Gastrocnemius medialis (tissue), 4 donors: ENCODE results near the gene KIAA1217. TPM values are rescaled to one million over a fixed set of nuclear protein-coding genes. Genes with fewer than 3 reads are reported as not detected.

ENCODE experiments used
- ATAC-seq, 2 donors: fragments of 150-250 bp; one replicate each; pipeline ENCODE4 v1.9.1; 2016
- DNase-seq, 2 donors: peaks; one replicate each; pipeline ENCODE4 v3.0.0-alpha.2; 2019
- H3K27ac ChIP-seq, 4 donors: fragments of 200-600 bp; sonication (generic); 1 replicate in 1 of 4; 2 replicates in 3 of 4; pipeline ENCODE4 v1.5.1; 2016 to 2018; ENCODE audit warnings: mild to moderate bottlenecking in 2 of 4, moderate library complexity in 1 of 4
- H3K27me3 ChIP-seq, 3 donors: fragments of 200-600 bp; sonication (generic) in 2 of 3; 1 replicate in 1 of 3; 2 replicates in 2 of 3; pipeline versions ENCODE4 v1.5.1 to v1.6.0; 2016 to 2019; ENCODE audit warnings: mild to moderate bottlenecking in 1 of 3, moderate library complexity in 1 of 3
- H3K36me3 ChIP-seq, 2 donors: fragments of 200-600 bp; sonication (generic) in 1 of 2; one replicate each; pipeline ENCODE4 v1.5.1; 2017 to 2018
- H3K4me1 ChIP-seq, 2 donors: fragments of 200-600 bp; sonication (generic) in 1 of 2; one replicate each; pipeline ENCODE4 v1.5.1; 2016 to 2017; ENCODE audit warnings: mild to moderate bottlenecking in 2 of 2
- H3K4me3 ChIP-seq, 4 donors: fragments of 200-600 bp; sonication (generic) in 3 of 4; 1 replicate in 1 of 4; 2 replicates in 3 of 4; pipeline ENCODE4 v1.5.1; 2016 to 2019; ENCODE audit warnings: mild to moderate bottlenecking in 2 of 4
- H3K9me3 ChIP-seq, 3 donors: fragments of 200-600 bp; sonication (generic) in 2 of 3; 1 replicate in 1 of 3; 2 replicates in 2 of 3; pipeline ENCODE4 v1.5.1; 2016 to 2019
- CTCF ChIP-seq, 5 experiments: fragments of 450-650 bp in 3 of 5; fragments of 200-600 bp in 2 of 5; sonication (generic) in 2 of 5; IDR thresholded peaks in 4 of 5; conservative IDR thresholded peaks in 1 of 5; 1 replicate in 4 of 5; 2 replicates in 1 of 5; pipeline ENCODE4 v1.5.1; 2016 to 2019; ENCODE audit warnings: antibody characterized with exemption in 5 of 5, mild to moderate bottlenecking in 3 of 5, moderate library complexity in 3 of 5
- POLR2A ChIP-seq, 2 donors: fragments of 450-650 bp; IDR thresholded peaks; one replicate each; pipeline ENCODE4 v1.6.1; 2017; ENCODE audit warnings: antibody characterized with exemption in 2 of 2, mild to moderate bottlenecking in 2 of 2, moderate library complexity in 2 of 2
- in situ Hi-C, 4 donors: fragments of 200-750 bp; cut with MboI; loops; one replicate each; pipeline versions ENCODE4 v1.15.0 to v1.8.0; 2017; ENCODE audit warnings: low sequenced_read_pairs in 4 of 4
- intact Hi-C: fragments of 100-400 bp; cut with DNase I; formaldehyde crosslinking; loops from one replicate; pipeline ENCODE4 v1.15.1; 2023; ENCODE audit warnings: low total_unique reads
- total RNA-seq, 4 donors: library from RNA; depleted of rRNA; stranded (reverse); fragments of >200 nt; gene quantifications; one replicate each; pipeline versions ENCODE4 v1.1.0 to v1.2.3, GENCODE V29; 2016

The KIAA1217 gene
- total RNA-seq, 4 donors from 2014 or later, result 152 to 266 (median 155) TPM

- Histone ChIP-seq H3K27me3 (no peaks in the 10 kb centered on the region), H3K9me3 (no peaks in the 10 kb centered on the region), H3K36me3 (no peaks in the 10 kb centered on the region), H3K4me1 (peaks cover 74 to 77% of the 10 kb centered on the region in 2 donors), H3K27ac (peak overlapping the region; percentile 88 to 96 (median 95)), H3K4me3 (no peak overlapping the region)
- in situ Hi-C loops (no loop called here), intact Hi-C loops (loop anchor here (2.0 to 5.0 kb wide), 4 partner anchors 51 to 159 kb away; no protein-coding TSS in a partner anchor)
- DNase-seq (no peak), ATAC-seq (no peak)
- TF ChIP-seq POLR2A (IDR thresholded peaks at IDR 0.05), result no peak
- no peak for TF ChIP-seq CTCF (IDR thresholded peaks at IDR 0.05 in 4 of 5, conservative IDR thresholded peaks at IDR 0.05 in 1 of 5)
These were observed 99.0 kb downstream of the KIAA1217 start for GRCh38 chr10:24307696-24308485.

GRCh38 chr10:24310104-24310503, 101.2 kb downstream of the KIAA1217 start:
- intact Hi-C loops, result loop anchor here (1.0 kb wide), 1 partner anchor 50 kb away; no protein-coding TSS in a partner anchor
- no peaks in the 10 kb centered on the region for H3K27me3 ChIP-seq
- DNase-seq (peak; percentile 35 to 77), ATAC-seq (peak; percentile 36 to 66)
- in situ Hi-C loops, result no loop called here
- H3K4me3 ChIP-seq, result no peak overlapping the region
- peak overlapping the region; percentile 88 to 96 (median 95) for H3K27ac ChIP-seq
- no peaks in the 10 kb centered on the region for H3K36me3 ChIP-seq
- no peaks in the 10 kb centered on the region for H3K9me3 ChIP-seq
- H3K4me1 ChIP-seq, result peaks cover 62 to 68% of the 10 kb centered on the region in 2 donors
- TF ChIP-seq CTCF (IDR thresholded peaks at IDR 0.05 in 4 of 5, conservative IDR thresholded peaks at IDR 0.05 in 1 of 5) (peak in 2 of 5 experiments; percentile 21 to 33), POLR2A (IDR thresholded peaks at IDR 0.05) (peak in 1 of 2 donors; percentile 6)

GRCh38 chr10:24311888-24312287, 103.0 kb downstream of the KIAA1217 start:
- Histone ChIP-seq H3K27me3 (no peaks in the 10 kb centered on the region), H3K9me3 (no peaks in the 10 kb centered on the region), H3K27ac (peak overlapping the region; percentile 88 to 96 (median 95)), H3K4me3 (no peak overlapping the region), H3K36me3 (no peaks in the 10 kb centered on the region), H3K4me1 (peaks cover 51 to 53% of the 10 kb centered on the region in 2 donors)
- intact Hi-C loops, result no loop called here
- in situ Hi-C loops, result no loop called here
- ATAC-seq, result peak; percentile 53 to 57
- TF ChIP-seq POLR2A (IDR thresholded peaks at IDR 0.05) (no peak), CTCF (IDR thresholded peaks at IDR 0.05 in 4 of 5, conservative IDR thresholded peaks at IDR 0.05 in 1 of 5) (no peak)
- DNase-seq, result peak in 1 of 2 donors; percentile 55

GRCh38 chr10:24313283-24313682, 104.3 kb downstream of the KIAA1217 start:
- no peaks in the 10 kb centered on the region for H3K36me3 ChIP-seq
- DNase-seq (no peak), ATAC-seq (no peak)
- no peaks in the 10 kb centered on the region for H3K9me3 ChIP-seq
- in situ Hi-C loops (no loop called here), intact Hi-C loops (no loop called here)
- TF ChIP-seq POLR2A (IDR thresholded peaks at IDR 0.05) (no peak), CTCF (IDR thresholded peaks at IDR 0.05 in 4 of 5, conservative IDR thresholded peaks at IDR 0.05 in 1 of 5) (no peak)
- peak overlapping the region in 1 of 4 donors; percentile 25 for H3K27ac ChIP-seq
- H3K4me1 ChIP-seq, result peaks cover 37 to 39% of the 10 kb centered on the region in 2 donors
- no peak overlapping the region for H3K4me3 ChIP-seq
- H3K27me3 ChIP-seq, result no peaks in the 10 kb centered on the region
